Testis (tissue), 2 donors: Measurements from ENCODE around the gene TBCD.

Source experiments
- CTCF ChIP-seq, 3 experiments: fragments of 450-650 bp in 2 of 3; fragments of 200-600 bp in 1 of 3; sonication (generic) in 1 of 3; IDR thresholded peaks; one replicate each; pipeline ENCODE4 v1.5.1; 2016 to 2019; ENCODE audit warnings: antibody characterized with exemption in 3 of 3, mild to moderate bottlenecking in 2 of 3, moderate library complexity in 1 of 3
- POLR2A ChIP-seq: fragments of 450-650 bp; IDR thresholded peaks from one replicate; pipeline ENCODE4 v1.6.1; 2017; ENCODE audit warnings: antibody characterized with exemption, mild to moderate bottlenecking, moderate library complexity

- TF ChIP-seq CTCF (IDR thresholded peaks at IDR 0.05) (no peak), POLR2A (no peak)
Measured at GRCh38 chr17:82822281-82822680, 70.4 kb downstream of the TBCD start.
